SK-N-SH (cell line): ENCODE data around the gene DOHH. TPM values are rescaled to one million over a fixed set of nuclear protein-coding genes. Genes with fewer than 3 reads are reported as not detected.

Source experiments
- CTCF ChIA-PET: fragments of 300-600, 350-600 bp; formaldehyde crosslinking; extraction: SDS; loops from one replicate; lab custom pipeline; 2021; lab: Yijun Ruan, JAX
- POLR2A ChIA-PET: fragments of 350-600 bp; sonication (Branson Sonifier 250); formaldehyde crosslinking; extraction: SDS; loops from one replicate; lab custom pipeline; 2020; ENCODE audit warnings: antibody characterized with exemption, inconsistent platforms; lab: Yijun Ruan, JAX
- DNase-seq: peaks from one replicate; pipeline ENCODE4 v3.0.0; 2012
- H2AFZ ChIP-seq: fragments of 200-600 bp; sonication (generic); 2 replicates; pipeline ENCODE4 v1.8.1; 2016; ENCODE audit warnings: antibody characterized with exemption, mild to moderate bottlenecking, low read depth
- H3F3A ChIP-seq: fragments of 200-600 bp; sonication (generic); replicated peaks from 2 replicates; pipeline ENCODE3; 2016; ENCODE audit warnings: antibody characterized with exemption, mild to moderate bottlenecking; ENCODE audit not compliant: insufficient read depth
- H3K27ac ChIP-seq, 2 experiments: fragments of 200-500 bp in 1 of 2; fragments of 200-600 bp in 1 of 2; sonication (Bioruptor generic) in 1 of 2; sonication (generic), shearing (Covaris generic) in 1 of 2; 2 replicates each; pipeline versions ENCODE4 v1.5.1 to v1.6.1; 2014 to 2016; ENCODE audit warnings: low read depth in 2 of 2, inconsistent platforms in 1 of 2, low read length in 1 of 2, mild to moderate bottlenecking in 1 of 2, mixed read lengths in 1 of 2
- H3K27me3 ChIP-seq: fragments of 200-600 bp; sonication (generic), shearing (Covaris generic); 2 replicates; pipeline ENCODE4 v1.6.1; 2016; ENCODE audit warnings: mixed run types; ENCODE audit not compliant: insufficient read depth
- H3K36me3 ChIP-seq, 2 experiments: fragments of 200-500 bp in 1 of 2; fragments of 200-600 bp in 1 of 2; sonication (Bioruptor generic) in 1 of 2; sonication (generic) in 1 of 2; replicated peaks in 1 of 2; 2 replicates each; pipeline versions ENCODE3 to v1.5.1; 2014 to 2016; ENCODE audit warnings: low read length in 1 of 2, mild to moderate bottlenecking in 1 of 2; ENCODE audit not compliant: insufficient read depth in 2 of 2, control insufficient read depth in 1 of 2
- H3K4me1 ChIP-seq, 2 experiments: fragments of 200-500 bp in 1 of 2; fragments of 200-600 bp in 1 of 2; sonication (Bioruptor generic) in 1 of 2; sonication (generic), shearing (Covaris generic) in 1 of 2; 2 replicates each; pipeline versions ENCODE4 v1.5.1 to v1.6.1; 2014 to 2016; ENCODE audit warnings: low read depth in 1 of 2, low read length in 1 of 2, mixed run types in 1 of 2; ENCODE audit not compliant: insufficient read depth in 2 of 2, control insufficient read depth in 1 of 2
- H3K4me2 ChIP-seq: fragments of 200-600 bp; sonication (generic), shearing (Covaris generic); 2 replicates; pipeline ENCODE4 v1.6.1; 2017; ENCODE audit warnings: mixed run types
- H3K4me3 ChIP-seq, 2 experiments: fragments of 200-500 bp in 1 of 2; fragments of 200-600 bp in 1 of 2; sonication (Bioruptor generic) in 1 of 2; sonication (generic), shearing (Covaris generic) in 1 of 2; 2 replicates each; pipeline versions ENCODE4 v1.5.1 to v1.8.1; 2014 to 2016; ENCODE audit warnings: low read depth in 2 of 2, inconsistent platforms in 1 of 2, low read length in 1 of 2, mild to moderate bottlenecking in 1 of 2, mixed read lengths in 1 of 2, moderate library complexity in 1 of 2
- H3K79me2 ChIP-seq: fragments of 200-600 bp; sonication (generic); 2 replicates; pipeline ENCODE4 v1.8.1; 2017; ENCODE audit warnings: mild to moderate bottlenecking; ENCODE audit not compliant: insufficient read depth
- H3K9ac ChIP-seq: fragments of 200-600 bp; sonication (generic); 2 replicates; pipeline ENCODE4 v1.6.1; 2017; ENCODE audit warnings: mixed run types
- H3K9me2 ChIP-seq: fragments of 200-600 bp; sonication (generic); 2 replicates; pipeline ENCODE4 v1.6.1; 2017; ENCODE audit warnings: mixed run types
- H3K9me3 ChIP-seq: fragments of 200-600 bp; sonication (generic); 2 replicates; pipeline ENCODE4 v1.6.1; 2017; ENCODE audit warnings: mixed run types, mild to moderate bottlenecking, moderate library complexity
- H4K20me1 ChIP-seq: fragments of 200-600 bp; sonication (generic); 2 replicates; pipeline ENCODE4 v1.6.1; 2017; ENCODE audit warnings: mild to moderate bottlenecking, mixed run types; ENCODE audit not compliant: insufficient read depth
- FOSL2 ChIP-seq: IDR thresholded peaks from 2 replicates; pipeline ENCODE4 v1.4.0; 2012; ENCODE audit warnings: low read depth, mild to moderate bottlenecking, moderate library complexity, borderline replicate concordance
- FOXJ3 ChIP-seq: sonication (generic); formaldehyde crosslinking; IDR thresholded peaks from 2 replicates; pipeline ENCODE4 v1.5.1; 2020; ENCODE audit warnings: mild to moderate bottlenecking, missing genetic modification reagents
- GABPA ChIP-seq: IDR thresholded peaks from 2 replicates; pipeline ENCODE4 v1.4.0; 2012; ENCODE audit warnings: low read depth, mild to moderate bottlenecking
- NRF1 ChIP-seq: IDR thresholded peaks from 2 replicates; pipeline ENCODE4 v1.6.1; 2012; ENCODE audit warnings: low read depth, mild to moderate bottlenecking, low read length
- POLR2AphosphoS5 ChIP-seq: IDR thresholded peaks from 2 replicates; pipeline ENCODE4 v1.6.1; 2012; ENCODE audit warnings: low read depth, low read length
- RAD21 ChIP-seq: IDR thresholded peaks from 2 replicates; pipeline ENCODE4 v1.6.1; 2012; ENCODE audit warnings: mild to moderate bottlenecking, low read length
- RCOR1 ChIP-seq: fragments of 150-350 bp; IDR thresholded peaks from 2 replicates; pipeline ENCODE4 v1.6.1; 2017; ENCODE audit warnings: antibody characterized with exemption, low read length
- RFX5 ChIP-seq: IDR thresholded peaks from 2 replicates; pipeline ENCODE4 v1.6.1; 2012; ENCODE audit warnings: mild to moderate bottlenecking, improper control_type of control experiment, low read length
- SMC3 ChIP-seq: IDR thresholded peaks from 2 replicates; pipeline ENCODE4 v1.6.1; 2012; ENCODE audit warnings: low read depth, low read length, improper control_type of control experiment
- TCF12 ChIP-seq: IDR thresholded peaks from 2 replicates; pipeline ENCODE4 v1.4.0; 2012
- TEAD4 ChIP-seq: IDR thresholded peaks from 2 replicates; pipeline ENCODE4 v1.4.0; 2012; ENCODE audit warnings: mild to moderate bottlenecking, borderline replicate concordance; ENCODE audit not compliant: insufficient read depth
- YY1 ChIP-seq: IDR thresholded peaks from 2 replicates; pipeline ENCODE4 v1.4.0; 2012; ENCODE audit warnings: low read depth, mild to moderate bottlenecking
- WGBS: methylation state at CpG from one replicate; pipeline ENCODE4 v1.1.6; 2017; ENCODE audit warnings: low lambda C conversion rate; 5-methylcytosine and 5-hydroxymethylcytosine counted together
- polyA plus RNA-seq, 3 experiments: library from polyadenylated mRNA; depleted of rRNA; stranded (reverse); fragments of >200 nt; gene quantifications; 2 replicates each; pipeline ENCODE4 v1.2.3, GENCODE V29; 2012
- TF ChIP-seq, protein P1 (sequence below): IDR thresholded peaks from 2 replicates; pipeline ENCODE4 v1.4.0; 2012; ENCODE audit warnings: low read depth
- TF ChIP-seq, protein P2 (sequence below): IDR thresholded peaks from 2 replicates; pipeline ENCODE4 v1.6.1; 2012; ENCODE audit warnings: mild to moderate bottlenecking, low read depth, low read length, moderate library complexity
- TF ChIP-seq, protein P3 (sequence below): fragments of 200-600 bp; sonication (generic); IDR thresholded peaks from 2 replicates; pipeline ENCODE4 v1.6.1; 2017; ENCODE audit warnings: antibody characterized with exemption, mild to moderate bottlenecking, moderate library complexity
- TF ChIP-seq, protein P4 (sequence below): IDR thresholded peaks from 2 replicates; pipeline ENCODE4 v1.4.0; 2012; ENCODE audit warnings: low read depth, borderline replicate concordance
- TF ChIP-seq, protein P5 (sequence below): IDR thresholded peaks from 2 replicates; pipeline ENCODE4 v1.4.0; 2012; ENCODE audit warnings: low read depth, borderline replicate concordance

DOHH gene
- polyA plus RNA-seq, 1 of the 3 experiments (the other 2 are of a cell fraction), result 14.3 TPM

DNA sequence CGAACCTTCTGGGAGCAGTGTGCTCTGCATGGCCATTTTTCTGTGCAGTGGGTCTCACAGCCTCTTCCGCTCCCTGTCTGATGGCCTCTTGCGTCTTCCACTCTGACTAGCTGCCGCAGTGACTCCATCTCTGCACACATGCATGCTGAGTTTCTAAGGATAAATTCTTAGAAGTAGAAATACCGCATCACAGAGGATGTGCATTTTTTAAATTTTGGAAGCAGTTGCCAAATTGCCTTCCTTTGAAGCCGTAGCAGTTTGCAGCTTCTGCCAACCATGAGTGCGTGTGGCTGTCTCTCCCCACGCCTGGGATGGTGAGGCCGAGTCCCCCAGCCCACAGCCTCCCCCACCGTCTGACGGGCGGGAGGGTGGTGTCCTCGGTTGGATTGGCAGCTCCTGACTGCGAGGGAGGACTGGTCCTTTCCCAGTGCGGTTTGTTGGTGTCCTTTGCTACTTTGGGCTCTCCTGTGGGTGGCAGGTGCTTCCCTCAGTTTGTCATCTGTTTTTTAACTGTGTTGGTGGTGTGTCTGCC lies 15.5 kb upstream of the DOHH start:
- Histone ChIP-seq H3K4me3 (no peak overlapping the region), H3K4me2 (no peak overlapping the region), H2AFZ (no peak overlapping the region), H3K27me3 (no peaks in the 10 kb centered on the region), H3K4me1 (peaks cover 0 to 20% of the 10 kb centered on the region in 2 experiments; a peak in 1 of 4 replicates), H3F3A (no peaks in the 10 kb centered on the region), H3K9me2 (no peaks in the 10 kb centered on the region), H3K9me3 (no peaks in the 10 kb centered on the region), H3K36me3 (peaks cover 3 to 12% of the 10 kb centered on the region in 2 experiments), H3K79me2 (peaks cover 100% of the 10 kb centered on the region), H3K9ac (no peak overlapping the region), H4K20me1 (peaks cover 98% of the 10 kb centered on the region), H3K27ac (no peak overlapping the region; a peak in 1 of 4 replicates)
- ChIA-PET POLR2A (no interaction called here), CTCF (interaction anchor here (0.9 to 1.7 kb wide), 3 partner anchors 21 to 211 kb away, joined by 3 to 7 read pairs (median 3); no protein-coding TSS in a partner anchor)
- 90% methylated on average over 7 of the region's 15 CpGs for WGBS
- TF ChIP-seq, protein P1, sequence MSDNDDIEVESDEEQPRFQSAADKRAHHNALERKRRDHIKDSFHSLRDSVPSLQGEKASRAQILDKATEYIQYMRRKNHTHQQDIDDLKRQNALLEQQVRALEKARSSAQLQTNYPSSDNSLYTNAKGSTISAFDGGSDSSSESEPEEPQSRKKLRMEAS, result no peak
- no peak for TF ChIP-seq SMC3
- TF ChIP-seq TCF12, result no peak
- DNase-seq, result no peak

DNA sequence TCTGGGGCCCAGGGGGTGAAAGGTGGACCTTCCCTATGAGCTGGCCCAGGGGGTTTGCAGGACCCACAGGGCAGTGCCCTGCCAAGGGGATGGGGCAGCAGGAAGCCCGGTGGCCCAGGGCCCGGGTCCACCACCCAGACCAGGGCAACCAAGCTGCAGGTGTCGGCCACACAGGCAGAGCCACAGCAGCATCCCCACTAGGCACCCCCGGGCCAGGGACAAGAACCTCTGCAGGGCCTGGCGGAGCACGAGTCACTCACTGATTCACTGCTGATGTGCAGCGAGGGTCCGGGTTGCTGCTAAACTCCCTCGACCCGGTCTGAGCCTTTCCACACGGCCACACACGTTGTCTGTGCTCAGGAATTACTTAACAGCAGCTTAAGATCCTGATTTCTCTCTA lies 14.5 kb upstream of the DOHH start:
- Histone ChIP-seq H3K27me3 (no peaks in the 10 kb centered on the region), H3F3A (no peaks in the 10 kb centered on the region), H3K36me3 (peaks cover 3 to 11% of the 10 kb centered on the region in 2 experiments), H3K9me2 (no peaks in the 10 kb centered on the region), H3K27ac (no peak overlapping the region; a peak in 1 of 4 replicates), H3K9ac (no peak overlapping the region), H3K9me3 (no peaks in the 10 kb centered on the region), H2AFZ (no peak overlapping the region), H3K4me3 (no peak overlapping the region), H3K79me2 (peaks cover 100% of the 10 kb centered on the region), H3K4me1 (peaks cover 0 to 10% of the 10 kb centered on the region in 2 experiments; a peak in 1 of 4 replicates), H4K20me1 (peaks cover 98% of the 10 kb centered on the region), H3K4me2 (no peak overlapping the region)
- DNase-seq, result no peak
- POLR2A ChIA-PET, result no interaction called here
- CTCF ChIA-PET, result no interaction called here
- 80% methylated on average over 11 of the region's 12 CpGs for WGBS
- TF ChIP-seq RAD21, result no peak
- no peak for TF ChIP-seq RFX5
- TF ChIP-seq, protein P2, sequence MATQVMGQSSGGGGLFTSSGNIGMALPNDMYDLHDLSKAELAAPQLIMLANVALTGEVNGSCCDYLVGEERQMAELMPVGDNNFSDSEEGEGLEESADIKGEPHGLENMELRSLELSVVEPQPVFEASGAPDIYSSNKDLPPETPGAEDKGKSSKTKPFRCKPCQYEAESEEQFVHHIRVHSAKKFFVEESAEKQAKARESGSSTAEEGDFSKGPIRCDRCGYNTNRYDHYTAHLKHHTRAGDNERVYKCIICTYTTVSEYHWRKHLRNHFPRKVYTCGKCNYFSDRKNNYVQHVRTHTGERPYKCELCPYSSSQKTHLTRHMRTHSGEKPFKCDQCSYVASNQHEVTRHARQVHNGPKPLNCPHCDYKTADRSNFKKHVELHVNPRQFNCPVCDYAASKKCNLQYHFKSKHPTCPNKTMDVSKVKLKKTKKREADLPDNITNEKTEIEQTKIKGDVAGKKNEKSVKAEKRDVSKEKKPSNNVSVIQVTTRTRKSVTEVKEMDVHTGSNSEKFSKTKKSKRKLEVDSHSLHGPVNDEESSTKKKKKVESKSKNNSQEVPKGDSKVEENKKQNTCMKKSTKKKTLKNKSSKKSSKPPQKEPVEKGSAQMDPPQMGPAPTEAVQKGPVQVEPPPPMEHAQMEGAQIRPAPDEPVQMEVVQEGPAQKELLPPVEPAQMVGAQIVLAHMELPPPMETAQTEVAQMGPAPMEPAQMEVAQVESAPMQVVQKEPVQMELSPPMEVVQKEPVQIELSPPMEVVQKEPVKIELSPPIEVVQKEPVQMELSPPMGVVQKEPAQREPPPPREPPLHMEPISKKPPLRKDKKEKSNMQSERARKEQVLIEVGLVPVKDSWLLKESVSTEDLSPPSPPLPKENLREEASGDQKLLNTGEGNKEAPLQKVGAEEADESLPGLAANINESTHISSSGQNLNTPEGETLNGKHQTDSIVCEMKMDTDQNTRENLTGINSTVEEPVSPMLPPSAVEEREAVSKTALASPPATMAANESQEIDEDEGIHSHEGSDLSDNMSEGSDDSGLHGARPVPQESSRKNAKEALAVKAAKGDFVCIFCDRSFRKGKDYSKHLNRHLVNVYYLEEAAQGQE, result no peak
- TF ChIP-seq FOSL2, result no peak; the same call in 1 of the 2 replicates
- TF ChIP-seq POLR2AphosphoS5, result no peak
- TF ChIP-seq YY1, result no peak
- TF ChIP-seq TEAD4, result no peak
- TF ChIP-seq FOXJ3 (CRISPR knock-in tag), result no peak
- TF ChIP-seq, protein P3, sequence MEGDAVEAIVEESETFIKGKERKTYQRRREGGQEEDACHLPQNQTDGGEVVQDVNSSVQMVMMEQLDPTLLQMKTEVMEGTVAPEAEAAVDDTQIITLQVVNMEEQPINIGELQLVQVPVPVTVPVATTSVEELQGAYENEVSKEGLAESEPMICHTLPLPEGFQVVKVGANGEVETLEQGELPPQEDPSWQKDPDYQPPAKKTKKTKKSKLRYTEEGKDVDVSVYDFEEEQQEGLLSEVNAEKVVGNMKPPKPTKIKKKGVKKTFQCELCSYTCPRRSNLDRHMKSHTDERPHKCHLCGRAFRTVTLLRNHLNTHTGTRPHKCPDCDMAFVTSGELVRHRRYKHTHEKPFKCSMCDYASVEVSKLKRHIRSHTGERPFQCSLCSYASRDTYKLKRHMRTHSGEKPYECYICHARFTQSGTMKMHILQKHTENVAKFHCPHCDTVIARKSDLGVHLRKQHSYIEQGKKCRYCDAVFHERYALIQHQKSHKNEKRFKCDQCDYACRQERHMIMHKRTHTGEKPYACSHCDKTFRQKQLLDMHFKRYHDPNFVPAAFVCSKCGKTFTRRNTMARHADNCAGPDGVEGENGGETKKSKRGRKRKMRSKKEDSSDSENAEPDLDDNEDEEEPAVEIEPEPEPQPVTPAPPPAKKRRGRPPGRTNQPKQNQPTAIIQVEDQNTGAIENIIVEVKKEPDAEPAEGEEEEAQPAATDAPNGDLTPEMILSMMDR, result no peak
- TF ChIP-seq, protein P4, sequence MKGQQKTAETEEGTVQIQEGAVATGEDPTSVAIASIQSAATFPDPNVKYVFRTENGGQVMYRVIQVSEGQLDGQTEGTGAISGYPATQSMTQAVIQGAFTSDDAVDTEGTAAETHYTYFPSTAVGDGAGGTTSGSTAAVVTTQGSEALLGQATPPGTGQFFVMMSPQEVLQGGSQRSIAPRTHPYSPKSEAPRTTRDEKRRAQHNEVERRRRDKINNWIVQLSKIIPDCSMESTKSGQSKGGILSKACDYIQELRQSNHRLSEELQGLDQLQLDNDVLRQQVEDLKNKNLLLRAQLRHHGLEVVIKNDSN, result no peak
- no peak for TF ChIP-seq RCOR1
- TF ChIP-seq NRF1, result no peak
- TF ChIP-seq GABPA, result no peak
- TF ChIP-seq, protein P5, sequence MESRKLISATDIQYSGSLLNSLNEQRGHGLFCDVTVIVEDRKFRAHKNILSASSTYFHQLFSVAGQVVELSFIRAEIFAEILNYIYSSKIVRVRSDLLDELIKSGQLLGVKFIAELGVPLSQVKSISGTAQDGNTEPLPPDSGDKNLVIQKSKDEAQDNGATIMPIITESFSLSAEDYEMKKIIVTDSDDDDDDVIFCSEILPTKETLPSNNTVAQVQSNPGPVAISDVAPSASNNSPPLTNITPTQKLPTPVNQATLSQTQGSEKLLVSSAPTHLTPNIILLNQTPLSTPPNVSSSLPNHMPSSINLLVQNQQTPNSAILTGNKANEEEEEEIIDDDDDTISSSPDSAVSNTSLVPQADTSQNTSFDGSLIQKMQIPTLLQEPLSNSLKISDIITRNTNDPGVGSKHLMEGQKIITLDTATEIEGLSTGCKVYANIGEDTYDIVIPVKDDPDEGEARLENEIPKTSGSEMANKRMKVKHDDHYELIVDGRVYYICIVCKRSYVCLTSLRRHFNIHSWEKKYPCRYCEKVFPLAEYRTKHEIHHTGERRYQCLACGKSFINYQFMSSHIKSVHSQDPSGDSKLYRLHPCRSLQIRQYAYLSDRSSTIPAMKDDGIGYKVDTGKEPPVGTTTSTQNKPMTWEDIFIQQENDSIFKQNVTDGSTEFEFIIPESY, result no peak
